Right atrium auricular region (tissue), 2 donors: ENCODE results near the gene CACNA2D3. TPM values are rescaled to one million over a fixed set of nuclear protein-coding genes. Genes with fewer than 3 reads are reported as not detected.

Experiments used
- DNase-seq: peaks from one replicate; pipeline ENCODE4 v3.0.0-alpha.2; 2019; ENCODE audit warnings: low spot score
- H3K27ac ChIP-seq, 2 donors: fragments of 200-600 bp; sonication (generic); 1 replicate in 1 of 2; 2 replicates in 1 of 2; pipeline ENCODE4 v1.5.1; 2016 to 2019
- H3K27me3 ChIP-seq, 2 donors: fragments of 200-600 bp; sonication (generic); one replicate each; pipeline versions ENCODE4 v1.5.1 to v1.6.0; 2017 to 2019
- H3K36me3 ChIP-seq: fragments of 200-600 bp; sonication (generic); one replicate; pipeline ENCODE4 v1.5.1; 2016
- H3K4me1 ChIP-seq, 2 donors: fragments of 200-600 bp; sonication (generic); one replicate each; pipeline versions ENCODE4 v1.5.1 to v1.6.0; 2017 to 2019
- H3K4me3 ChIP-seq, 2 donors: fragments of 200-600 bp; sonication (generic); 1 replicate in 1 of 2; 2 replicates in 1 of 2; pipeline ENCODE4 v1.5.1; 2017 to 2019; ENCODE audit warnings: mild to moderate bottlenecking in 1 of 2, moderate library complexity in 1 of 2
- H3K9me3 ChIP-seq, 2 donors: fragments of 200-600 bp; sonication (generic); one replicate each; pipeline ENCODE4 v1.5.1; 2019
- total RNA-seq, 2 donors: library from RNA; depleted of rRNA; stranded (reverse); fragments of >200 nt; gene quantifications; one replicate each; pipeline ENCODE4 v1.1.0, GENCODE V29; 2016
- TF ChIP-seq, protein P1 (sequence below), 2 donors: fragments of 200-600 bp; sonication (generic); IDR thresholded peaks; one replicate each; pipeline ENCODE4 v1.5.1; 2019; ENCODE audit warnings: antibody characterized with exemption in 2 of 2

The CACNA2D3 gene
- total RNA-seq, 2 donors from 2014 or later: 10.9 to 17.2 TPM

DNA sequence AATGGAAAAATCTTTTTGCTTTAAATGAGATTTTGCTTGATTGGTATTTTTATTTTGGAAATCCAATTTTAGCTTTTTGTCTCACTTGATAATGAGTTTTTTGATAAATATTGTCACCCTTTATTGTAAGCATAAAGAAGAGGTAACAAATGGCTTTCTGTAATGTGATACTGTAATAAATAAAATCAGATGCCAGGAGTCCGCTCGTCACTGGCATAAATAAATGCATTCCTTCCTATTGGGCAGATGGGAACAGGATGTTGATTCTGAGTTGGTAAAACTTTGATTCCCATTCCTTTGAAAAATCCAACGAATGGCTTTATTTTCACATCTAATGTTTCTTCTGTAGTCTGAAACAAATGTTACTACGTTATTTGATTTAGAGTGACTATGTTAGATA lies 59.9 kb downstream of the CACNA2D3 start:
- H3K4me3 ChIP-seq: no peak overlapping the region
- TF ChIP-seq, protein P1, sequence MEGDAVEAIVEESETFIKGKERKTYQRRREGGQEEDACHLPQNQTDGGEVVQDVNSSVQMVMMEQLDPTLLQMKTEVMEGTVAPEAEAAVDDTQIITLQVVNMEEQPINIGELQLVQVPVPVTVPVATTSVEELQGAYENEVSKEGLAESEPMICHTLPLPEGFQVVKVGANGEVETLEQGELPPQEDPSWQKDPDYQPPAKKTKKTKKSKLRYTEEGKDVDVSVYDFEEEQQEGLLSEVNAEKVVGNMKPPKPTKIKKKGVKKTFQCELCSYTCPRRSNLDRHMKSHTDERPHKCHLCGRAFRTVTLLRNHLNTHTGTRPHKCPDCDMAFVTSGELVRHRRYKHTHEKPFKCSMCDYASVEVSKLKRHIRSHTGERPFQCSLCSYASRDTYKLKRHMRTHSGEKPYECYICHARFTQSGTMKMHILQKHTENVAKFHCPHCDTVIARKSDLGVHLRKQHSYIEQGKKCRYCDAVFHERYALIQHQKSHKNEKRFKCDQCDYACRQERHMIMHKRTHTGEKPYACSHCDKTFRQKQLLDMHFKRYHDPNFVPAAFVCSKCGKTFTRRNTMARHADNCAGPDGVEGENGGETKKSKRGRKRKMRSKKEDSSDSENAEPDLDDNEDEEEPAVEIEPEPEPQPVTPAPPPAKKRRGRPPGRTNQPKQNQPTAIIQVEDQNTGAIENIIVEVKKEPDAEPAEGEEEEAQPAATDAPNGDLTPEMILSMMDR (IDR thresholded peaks at IDR 0.05): no peak
- H3K27ac ChIP-seq: no peak overlapping the region
- H3K9me3 ChIP-seq: no peaks in the 10 kb centered on the region
- H3K36me3 ChIP-seq: no peaks in the 10 kb centered on the region
- no peak for DNase-seq
- H3K4me1 ChIP-seq: no peaks in the 10 kb centered on the region
- H3K27me3 ChIP-seq: no peaks in the 10 kb centered on the region

DNA sequence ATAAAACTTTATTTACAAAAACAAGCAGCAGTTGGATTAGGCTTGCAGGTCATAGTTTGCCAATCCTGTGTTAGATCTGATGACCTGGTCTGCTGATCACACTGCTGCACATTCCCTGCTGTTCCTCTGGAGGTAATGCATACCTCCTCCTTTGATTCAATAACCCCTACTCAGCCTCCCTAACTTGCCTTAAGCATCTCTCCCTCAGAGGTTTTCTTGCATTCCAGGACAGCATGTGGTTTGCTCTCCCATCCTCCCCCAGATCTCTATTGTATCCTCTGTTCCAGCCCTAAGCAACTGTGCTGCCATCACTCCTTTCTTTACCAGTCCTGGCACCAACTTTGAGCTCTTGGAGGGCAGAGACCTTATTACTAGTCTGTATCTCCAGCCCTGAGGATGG lies 63.4 kb downstream of the CACNA2D3 start:
- TF ChIP-seq, protein P1 (IDR thresholded peaks at IDR 0.05): no peak
- no peak for DNase-seq
- H3K4me1 ChIP-seq: no peaks in the 10 kb centered on the region

DNA sequence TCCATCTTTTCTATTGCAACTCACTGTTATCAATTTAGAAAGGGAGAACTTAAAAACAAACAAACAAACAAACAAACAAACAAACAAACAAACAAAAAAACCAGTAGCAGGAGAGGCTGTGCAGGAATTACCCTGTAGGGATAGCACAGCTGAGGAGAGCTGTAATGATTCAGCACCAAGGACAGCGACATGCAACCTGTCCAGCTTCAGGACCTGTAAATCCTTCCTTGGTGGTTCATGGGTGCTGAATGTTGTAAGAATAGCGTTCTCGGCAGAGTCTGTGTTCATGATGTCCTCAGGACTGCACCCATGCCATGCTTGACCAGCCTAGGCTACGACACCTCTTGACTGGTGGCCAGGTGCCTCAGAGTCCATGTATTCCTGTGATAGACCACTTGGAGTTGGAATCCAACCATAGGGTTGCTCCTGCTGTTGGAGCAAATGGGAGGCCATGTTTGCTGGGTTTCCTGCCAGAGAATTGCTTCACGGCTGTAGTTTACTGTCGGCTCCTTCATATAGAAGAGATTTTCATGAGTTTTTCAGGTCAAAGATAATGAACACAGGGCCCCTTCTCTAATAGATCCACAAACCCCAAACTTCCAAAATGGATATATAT lies 65.9 kb downstream of the CACNA2D3 start:
- no peaks in the 10 kb centered on the region for H3K27me3 ChIP-seq
- no peak for DNase-seq
- no peak overlapping the region for H3K4me3 ChIP-seq
- H3K4me1 ChIP-seq: no peaks in the 10 kb centered on the region
- H3K36me3 ChIP-seq: no peaks in the 10 kb centered on the region
- no peak overlapping the region for H3K27ac ChIP-seq
- H3K9me3 ChIP-seq: no peaks in the 10 kb centered on the region
- TF ChIP-seq, protein P1 (IDR thresholded peaks at IDR 0.05): no peak

More for the DNA sequence above, 63.4 kb downstream of the CACNA2D3 start:
- Histone ChIP-seq H3K27me3 (no peaks in the 10 kb centered on the region), H3K36me3 (no peaks in the 10 kb centered on the region), H3K4me3 (no peak overlapping the region), H3K9me3 (no peaks in the 10 kb centered on the region), H3K27ac (no peak overlapping the region)

DNA sequence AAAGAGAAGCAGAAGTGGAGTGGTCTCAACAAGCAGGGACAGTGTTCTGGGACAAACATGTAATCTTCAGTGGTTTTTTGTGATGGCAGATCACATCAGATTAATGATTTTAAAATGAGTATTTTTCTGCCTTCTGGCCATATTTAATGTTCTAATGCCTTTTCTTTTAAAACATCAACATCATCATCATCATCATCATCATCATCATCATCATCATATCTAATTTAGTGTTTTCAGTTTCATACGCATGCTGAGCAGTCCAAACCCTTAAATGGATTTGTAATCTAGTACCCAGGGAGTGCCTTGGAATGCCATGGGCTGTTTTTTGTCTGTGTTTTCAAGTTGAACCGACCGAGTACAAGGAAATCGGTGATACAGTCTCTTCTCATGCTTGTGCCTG lies 68.9 kb downstream of the CACNA2D3 start:
- Histone ChIP-seq H3K4me1 (no peaks in the 10 kb centered on the region), H3K27ac (no peak overlapping the region), H3K27me3 (no peaks in the 10 kb centered on the region), H3K9me3 (no peaks in the 10 kb centered on the region), H3K36me3 (no peaks in the 10 kb centered on the region), H3K4me3 (no peak overlapping the region)
- TF ChIP-seq, protein P1 (IDR thresholded peaks at IDR 0.05): no peak
- DNase-seq: no peak

DNA sequence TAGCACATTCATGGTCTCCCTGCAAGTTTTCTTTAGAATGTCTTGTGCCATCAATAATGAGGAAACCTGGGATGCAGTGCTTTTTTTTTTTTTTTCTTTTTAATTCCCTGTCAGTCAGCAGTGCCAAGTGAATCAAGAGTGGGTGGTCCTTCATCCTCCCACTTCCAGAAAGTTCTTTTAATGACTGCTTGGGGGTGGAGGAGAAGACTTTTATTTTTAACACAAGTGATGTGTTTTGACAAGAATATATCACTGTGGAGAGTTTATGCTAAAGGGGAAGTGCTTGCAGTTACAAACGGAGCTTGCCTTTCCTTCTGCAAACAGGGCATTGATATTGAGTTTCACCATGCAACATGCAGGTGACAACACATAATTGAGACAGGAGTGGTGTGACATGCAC lies 69.7 kb downstream of the CACNA2D3 start:
- TF ChIP-seq, protein P1 (IDR thresholded peaks at IDR 0.05): no peak
- no peaks in the 10 kb centered on the region for H3K4me1 ChIP-seq

DNA sequence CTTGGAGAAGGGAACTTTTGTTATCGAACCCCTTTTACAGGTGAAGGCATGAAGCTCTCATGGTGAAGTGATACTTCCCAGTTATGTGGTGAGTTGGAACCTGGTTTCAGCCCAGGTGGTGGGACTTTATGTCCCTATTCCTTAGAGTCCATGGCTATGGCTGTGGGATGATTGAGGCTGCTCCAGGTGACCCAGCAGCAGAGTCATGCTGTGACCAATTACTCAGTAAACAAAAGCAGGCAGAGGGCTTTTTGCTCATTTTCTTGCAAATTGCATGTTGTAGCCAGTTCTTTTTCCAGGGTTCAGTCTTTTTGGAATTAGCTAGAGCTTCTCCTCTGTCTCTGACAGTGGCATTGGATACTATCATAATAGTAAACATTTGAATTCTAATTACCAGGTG lies 70.7 kb downstream of the CACNA2D3 start:
- DNase-seq: no peak
- Histone ChIP-seq H3K4me1 (peaks cover 0 to 6% of the 10 kb centered on the region in 2 donors), H3K36me3 (no peaks in the 10 kb centered on the region), H3K9me3 (no peaks in the 10 kb centered on the region), H3K27me3 (no peaks in the 10 kb centered on the region), H3K4me3 (no peak overlapping the region), H3K27ac (no peak overlapping the region)
- TF ChIP-seq, protein P1 (IDR thresholded peaks at IDR 0.05): no peak

More for the DNA sequence above, 69.7 kb downstream of the CACNA2D3 start:
- Histone ChIP-seq H3K27me3 (no peaks in the 10 kb centered on the region), H3K27ac (no peak overlapping the region), H3K9me3 (no peaks in the 10 kb centered on the region), H3K4me3 (no peak overlapping the region), H3K36me3 (no peaks in the 10 kb centered on the region)
- no peak for DNase-seq
